PC-3 (cell line): Measurements from ENCODE around the gene LRRC4B.

ENCODE experiments used
- CTCF ChIP-seq: fragments of 300-600 bp; sonication (generic); conservative IDR thresholded peaks from 2 replicates; pipeline ENCODE4 v1.5.1; 2017; ENCODE audit warnings: antibody characterized with exemption, low read depth, mild to moderate bottlenecking, low read length
- EZH2 ChIP-seq: fragments of 300-600 bp; sonication (generic); IDR thresholded peaks from one replicate; pipeline ENCODE4 v1.6.1; 2017; ENCODE audit warnings: antibody characterized with exemption, mild to moderate bottlenecking, low read length; ENCODE audit not compliant: unreplicated experiment
- EZH2phosphoT487 ChIP-seq: fragments of 300-600 bp; sonication (generic); IDR thresholded peaks from 2 replicates; pipeline ENCODE4 v1.6.1; 2018; ENCODE audit warnings: mild to moderate bottlenecking, antibody characterized with exemption, low read length, borderline replicate concordance

GRCh38 chr19:50479761-50480251 lies 88.4 kb downstream of the LRRC4B start:
- TF ChIP-seq EZH2 = no peak
- no peak for TF ChIP-seq CTCF
- TF ChIP-seq EZH2phosphoT487 = no peak
